ES-I3 (cell line): Measurements from ENCODE around the gene ELF5.

Source experiments
- H3K36me3 ChIP-seq: 2 replicates; pipeline ENCODE4 v1.6.1; 2013; ENCODE audit warnings: mild to moderate bottlenecking, low read length, control low read depth, moderate library complexity; ENCODE audit not compliant: insufficient read depth
- H3K4me1 ChIP-seq: 2 replicates; pipeline ENCODE4 v1.6.1; 2013; ENCODE audit warnings: mild to moderate bottlenecking, control low read depth, low read length; ENCODE audit not compliant: insufficient read depth
- H3K9ac ChIP-seq: 2 replicates; pipeline ENCODE4 v1.6.1; 2013; ENCODE audit warnings: low read depth, mild to moderate bottlenecking, low read length, moderate library complexity
- H3K9me3 ChIP-seq: 2 replicates; pipeline ENCODE4 v1.6.1; 2013; ENCODE audit warnings: mild to moderate bottlenecking, low read length, moderate library complexity; ENCODE audit not compliant: control insufficient read depth, insufficient read depth

Gene ELF5

DNA sequence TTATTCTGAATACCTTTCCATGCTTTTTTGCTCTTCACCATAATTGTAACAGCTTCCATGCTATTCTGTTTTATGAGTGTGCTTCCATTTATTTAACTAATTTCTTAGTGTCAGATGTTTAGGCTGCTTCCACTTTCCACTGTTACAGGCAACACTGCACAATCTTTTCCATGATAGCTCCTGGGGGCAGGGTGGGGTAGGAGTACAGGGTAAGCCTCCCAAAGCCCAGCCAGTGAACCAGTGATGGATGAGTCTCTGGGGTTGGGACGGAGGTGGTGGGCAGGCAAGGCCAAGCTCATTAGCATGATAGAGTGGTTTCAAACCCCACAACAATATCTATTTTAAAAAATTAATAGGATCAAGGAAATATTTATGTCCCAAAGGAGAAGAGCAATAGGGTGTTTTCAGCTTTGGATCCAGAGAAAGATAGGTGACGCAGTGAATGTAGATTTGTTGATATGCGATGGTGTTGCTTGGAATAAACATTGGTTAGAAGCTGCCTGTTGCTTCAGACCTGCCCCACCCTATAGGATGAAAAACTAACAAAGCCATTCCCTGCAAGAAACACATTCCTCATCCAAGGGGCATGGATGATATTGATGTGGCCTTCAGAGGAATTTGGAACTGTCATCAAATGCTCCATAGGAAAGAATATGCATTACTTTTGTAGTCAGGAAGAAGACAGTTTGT is 17.1 kb upstream of the ELF5 start:
- H3K9me3 ChIP-seq = no peaks in the 10 kb centered on the region
- no peaks in the 10 kb centered on the region for H3K4me1 ChIP-seq
- H3K36me3 ChIP-seq = no peaks in the 10 kb centered on the region
- H3K9ac ChIP-seq = no peak overlapping the region

DNA sequence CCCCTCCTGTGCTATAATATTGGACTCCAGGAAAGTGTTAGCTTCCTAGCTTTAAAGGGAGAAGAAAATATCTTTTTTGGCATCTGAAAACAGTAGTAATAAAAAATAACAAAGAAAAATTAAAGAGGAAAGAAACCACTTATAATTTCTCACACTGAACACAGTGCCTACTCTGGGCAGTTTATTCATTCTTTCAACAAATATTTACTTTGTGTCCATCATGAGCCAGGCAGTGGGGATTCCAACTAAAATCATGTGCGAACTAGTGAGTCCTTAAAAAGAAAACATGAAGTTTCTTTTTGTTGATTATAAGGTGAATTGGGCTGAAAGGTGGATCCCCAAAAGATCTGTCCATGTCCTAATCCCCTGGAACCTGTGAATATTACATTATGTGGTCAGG is 16.0 kb upstream of the ELF5 start:
- H3K4me1 ChIP-seq = no peaks in the 10 kb centered on the region
- no peaks in the 10 kb centered on the region for H3K36me3 ChIP-seq
- no peak overlapping the region for H3K9ac ChIP-seq
- H3K9me3 ChIP-seq = no peaks in the 10 kb centered on the region

DNA sequence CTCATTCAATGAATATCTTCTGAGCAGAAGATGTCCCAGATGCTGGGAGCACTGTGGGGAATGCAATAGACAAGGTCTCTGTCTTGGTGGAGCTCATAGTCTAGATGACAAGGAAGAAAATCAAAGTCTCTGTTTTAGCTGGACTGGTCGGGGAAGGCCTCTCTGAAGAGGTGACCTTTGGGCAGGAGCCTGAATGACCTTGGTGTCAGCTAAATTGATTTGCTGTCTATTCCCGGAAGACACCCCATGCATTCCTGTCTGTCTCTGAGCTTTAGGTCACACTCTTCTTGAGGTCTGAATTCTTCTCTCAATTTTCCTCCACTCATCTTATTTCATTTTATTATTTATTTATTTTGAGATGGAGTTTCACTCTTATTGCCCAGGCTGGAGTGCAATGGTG is 14.5 kb upstream of the ELF5 start:
- Histone ChIP-seq H3K36me3 (no peaks in the 10 kb centered on the region), H3K4me1 (no peaks in the 10 kb centered on the region), H3K9me3 (no peaks in the 10 kb centered on the region), H3K9ac (no peak overlapping the region)

DNA sequence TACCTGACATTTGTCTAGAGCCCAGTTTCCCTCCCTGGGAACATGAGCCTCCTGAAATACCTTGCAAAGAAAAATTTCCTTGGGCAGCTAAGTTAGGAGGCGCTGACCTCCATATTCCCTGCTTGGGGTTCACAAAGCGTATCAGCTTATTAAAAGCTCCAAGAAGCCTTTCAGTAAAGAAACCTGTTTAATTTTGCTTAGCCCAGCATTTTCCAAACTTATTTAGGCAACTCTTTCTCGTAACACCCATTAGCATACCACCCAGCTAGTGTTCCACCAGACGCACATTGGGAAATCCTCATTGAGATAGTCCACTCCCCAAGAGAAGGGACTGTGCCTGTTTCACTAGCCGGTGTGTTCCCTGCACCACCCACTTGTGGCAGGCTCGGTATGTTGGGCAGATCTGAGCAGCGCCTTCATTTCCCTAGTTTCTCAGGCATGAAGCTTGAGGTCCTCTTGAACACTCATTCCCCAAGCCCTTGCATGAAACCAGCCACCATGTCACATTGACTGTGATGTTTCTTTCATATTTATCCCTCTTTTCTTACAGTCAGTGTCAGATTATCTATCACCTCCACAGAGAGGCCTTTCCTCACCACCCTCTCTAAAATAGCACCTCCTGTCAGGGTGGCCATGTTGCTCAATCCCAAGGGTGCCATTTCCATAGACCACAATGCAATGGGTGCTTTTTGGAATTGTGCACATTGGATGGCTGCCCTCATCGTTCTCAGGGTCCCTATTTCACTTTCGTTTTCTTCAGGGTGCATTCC is 12.5 kb upstream of the ELF5 start:
- no peak overlapping the region for H3K9ac ChIP-seq
- H3K36me3 ChIP-seq = no peaks in the 10 kb centered on the region
- H3K9me3 ChIP-seq = no peaks in the 10 kb centered on the region
- H3K4me1 ChIP-seq = no peaks in the 10 kb centered on the region

DNA sequence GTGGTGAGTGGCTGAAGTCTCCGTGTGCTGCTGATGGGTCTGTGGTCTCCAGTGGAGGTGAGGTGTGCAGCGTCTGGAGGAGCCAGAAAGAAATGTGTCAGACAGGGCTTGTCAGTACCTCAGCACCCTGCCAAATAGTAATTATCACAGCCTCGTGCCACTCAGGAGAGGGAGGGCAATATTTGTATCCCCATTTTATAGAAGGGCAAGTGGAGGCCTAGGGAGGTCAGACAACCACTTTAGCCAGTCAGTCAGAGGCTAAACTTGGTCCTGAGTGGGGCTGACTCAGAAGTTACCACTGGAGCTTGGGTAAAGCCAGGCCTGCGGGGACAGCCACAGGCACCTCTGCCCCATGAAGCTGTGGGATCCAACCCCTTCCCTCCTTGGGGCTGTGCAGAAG is 11.5 kb upstream of the ELF5 start:
- Histone ChIP-seq H3K9me3 (no peaks in the 10 kb centered on the region), H3K36me3 (no peaks in the 10 kb centered on the region), H3K4me1 (no peaks in the 10 kb centered on the region), H3K9ac (no peak overlapping the region)

DNA sequence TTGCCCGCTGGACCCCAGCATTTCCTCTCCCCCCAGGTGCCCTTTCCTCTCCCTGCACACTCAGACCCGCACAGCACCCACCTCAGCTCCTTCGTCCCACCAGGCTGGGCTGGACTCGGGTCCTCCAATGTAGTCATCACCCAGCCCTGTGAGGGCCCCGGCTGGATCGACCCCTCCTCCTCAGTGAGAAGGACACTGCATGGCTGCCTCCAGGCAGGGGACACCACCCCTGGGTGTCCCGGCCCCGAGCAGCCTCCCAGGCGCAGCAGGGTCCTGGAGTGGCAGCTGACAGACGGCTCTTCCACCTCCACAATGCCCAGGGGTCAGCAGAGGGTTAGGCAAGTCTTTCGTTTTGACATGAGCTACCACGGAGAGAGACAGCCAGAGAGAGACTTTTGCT is 11.1 kb upstream of the ELF5 start:
- Histone ChIP-seq H3K4me1 (no peaks in the 10 kb centered on the region), H3K9me3 (no peaks in the 10 kb centered on the region), H3K36me3 (no peaks in the 10 kb centered on the region), H3K9ac (no peak overlapping the region)

DNA sequence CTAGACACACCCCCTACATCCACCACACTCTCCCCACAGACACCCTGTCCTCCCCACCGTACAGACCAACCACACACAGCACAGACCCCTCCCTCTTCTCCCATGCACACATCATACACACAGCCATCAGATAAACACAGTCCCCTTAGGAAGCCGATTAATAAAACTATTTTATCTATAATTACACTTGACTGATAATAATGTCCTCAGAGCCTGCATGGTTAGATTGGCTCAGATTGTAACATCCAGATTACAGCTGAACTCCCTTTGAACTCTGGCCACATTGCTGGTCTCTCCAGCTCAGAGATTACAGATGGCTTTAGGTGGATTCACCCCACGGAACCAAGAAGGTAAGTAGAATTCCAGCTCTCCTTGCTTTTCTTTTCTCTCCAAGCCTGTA is 9.5 kb upstream of the ELF5 start:
- no peaks in the 10 kb centered on the region for H3K36me3 ChIP-seq
- H3K9me3 ChIP-seq = no peaks in the 10 kb centered on the region
- H3K9ac ChIP-seq = no peak overlapping the region
- H3K4me1 ChIP-seq = no peaks in the 10 kb centered on the region

DNA sequence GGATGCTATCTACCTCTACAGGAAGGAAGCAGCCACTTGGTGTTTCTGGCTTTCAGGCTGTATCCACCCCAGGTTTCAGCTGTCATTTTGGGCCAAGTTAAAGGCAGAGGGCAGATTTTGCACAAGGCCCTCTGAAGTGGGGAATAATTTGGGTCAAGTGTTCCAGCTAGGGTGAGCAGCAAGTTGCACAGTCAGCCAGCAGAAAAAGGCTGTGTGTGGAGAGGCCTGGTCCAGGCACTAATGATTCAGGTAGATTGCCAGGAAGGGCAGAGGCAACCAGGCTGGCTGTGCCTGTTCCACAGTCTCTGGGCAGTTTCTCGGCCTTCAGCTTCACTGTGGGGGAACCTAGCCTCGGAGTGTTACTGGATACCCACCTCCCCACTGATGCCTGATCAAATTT is 8.6 kb upstream of the ELF5 start:
- Histone ChIP-seq H3K4me1 (no peaks in the 10 kb centered on the region), H3K9me3 (no peaks in the 10 kb centered on the region), H3K36me3 (no peaks in the 10 kb centered on the region), H3K9ac (no peak overlapping the region)

DNA sequence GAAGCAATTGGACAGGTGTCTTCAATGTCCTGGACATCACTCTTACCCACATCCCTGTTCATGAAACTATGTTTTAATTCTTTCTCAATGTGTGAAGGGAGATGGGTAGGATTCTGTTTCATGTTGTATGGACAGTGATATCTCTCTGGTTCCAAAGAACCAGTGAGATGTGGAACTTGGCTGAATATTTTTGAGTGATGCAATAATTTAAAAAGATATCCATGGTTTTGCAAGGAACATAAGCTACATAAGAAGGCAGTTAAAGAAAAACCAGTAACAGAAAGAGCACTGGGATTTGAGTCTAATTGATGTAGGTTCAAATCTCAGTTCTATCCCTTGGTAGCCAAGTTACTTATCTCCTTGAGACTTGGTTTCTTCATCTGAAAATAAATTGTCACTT is 7.7 kb upstream of the ELF5 start:
- no peaks in the 10 kb centered on the region for H3K4me1 ChIP-seq
- no peaks in the 10 kb centered on the region for H3K9me3 ChIP-seq
- H3K36me3 ChIP-seq = no peaks in the 10 kb centered on the region
- H3K9ac ChIP-seq = no peak overlapping the region

DNA sequence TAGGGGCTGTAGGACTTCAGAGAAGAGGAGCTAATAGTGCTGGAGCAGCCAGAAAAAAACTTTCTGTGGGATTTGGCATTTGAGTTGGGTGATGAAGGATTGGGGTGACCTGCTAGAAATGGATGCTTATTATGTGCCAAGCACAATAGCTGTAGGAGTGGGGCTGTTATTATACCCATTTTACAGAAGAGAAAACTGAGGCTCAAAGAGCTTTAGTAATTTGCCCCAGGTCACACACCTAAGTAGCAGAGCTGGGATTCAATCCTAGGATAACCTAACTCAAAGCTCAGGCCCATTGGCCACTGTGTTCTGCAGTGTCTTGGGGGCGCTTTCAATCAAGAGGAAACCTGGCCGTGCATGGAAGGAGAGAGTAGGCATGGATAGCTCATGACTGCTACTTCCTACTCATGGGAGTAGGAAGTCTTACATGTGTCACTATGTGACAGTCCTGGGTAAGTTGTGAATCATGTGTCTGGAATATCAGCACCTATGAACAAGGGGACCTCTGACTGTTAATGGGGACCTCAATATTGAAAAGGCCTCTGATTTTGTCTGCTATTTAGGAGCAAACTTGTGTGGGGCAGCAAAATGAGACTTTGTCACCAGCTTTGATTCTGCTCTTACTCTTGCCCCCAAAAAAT is 6.1 kb upstream of the ELF5 start:
- Histone ChIP-seq H3K4me1 (no peaks in the 10 kb centered on the region), H3K9me3 (no peaks in the 10 kb centered on the region), H3K9ac (no peak overlapping the region), H3K36me3 (no peaks in the 10 kb centered on the region)

DNA sequence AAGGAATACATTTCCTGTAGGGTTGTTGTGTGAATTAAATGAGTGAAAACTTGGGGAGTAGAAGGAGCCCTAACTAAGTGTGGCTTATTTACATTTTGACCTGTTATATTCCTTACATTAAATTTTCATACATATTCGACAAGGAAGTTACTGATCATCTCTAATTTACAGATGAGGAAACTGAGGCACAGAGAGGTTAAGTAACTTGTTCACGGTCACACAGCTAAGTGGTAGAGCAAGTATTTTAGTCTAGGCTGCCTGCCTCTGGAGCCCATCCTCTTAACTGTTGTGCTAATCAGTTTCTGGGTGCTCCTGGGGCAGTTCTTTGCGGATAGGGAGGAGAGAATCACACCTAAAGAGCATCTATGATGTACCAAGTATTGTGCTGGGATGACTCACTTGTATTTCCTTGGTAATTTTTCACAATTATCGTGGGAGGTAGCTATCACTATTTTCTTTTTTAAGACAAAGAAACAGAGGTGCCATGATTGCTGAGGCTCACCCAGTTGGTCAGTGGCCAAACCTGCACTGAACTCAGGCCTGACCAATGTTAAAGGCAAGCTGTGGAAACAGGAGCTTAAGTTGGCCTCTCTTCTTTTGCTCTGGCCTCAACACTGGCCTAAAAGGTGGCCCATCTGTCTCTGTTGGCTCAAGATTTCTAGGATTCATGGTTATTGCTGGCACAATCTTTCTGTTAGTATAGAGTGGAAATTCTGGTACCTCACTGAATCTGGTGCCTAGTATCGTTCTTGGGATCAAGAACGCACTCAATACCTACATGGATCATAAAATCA is 2.9 kb upstream of the ELF5 start:
- H3K9ac ChIP-seq = no peak overlapping the region
- H3K36me3 ChIP-seq = no peaks in the 10 kb centered on the region
- H3K9me3 ChIP-seq = no peaks in the 10 kb centered on the region
- H3K4me1 ChIP-seq = no peaks in the 10 kb centered on the region; the same call in 1 of the 2 replicates

DNA sequence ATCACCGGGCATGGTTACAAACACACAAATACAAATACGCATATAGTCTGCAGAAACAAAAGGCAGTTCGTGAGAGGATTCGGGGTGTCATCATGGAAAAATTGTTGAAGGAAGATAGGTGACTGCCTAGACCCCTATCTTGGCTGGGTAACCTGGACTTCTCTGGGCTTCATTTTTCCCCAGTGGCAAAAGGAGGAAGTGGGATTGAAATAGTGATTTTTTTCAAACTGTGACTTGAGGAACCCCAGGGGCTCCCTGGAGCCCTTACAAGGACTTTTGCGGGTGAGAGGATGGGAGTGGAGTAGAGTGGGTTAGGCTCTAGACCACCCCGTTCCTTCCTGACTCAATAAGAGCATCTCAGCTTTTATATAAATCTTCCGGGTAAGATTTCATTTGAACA is 1.0 kb upstream of the ELF5 start:
- Histone ChIP-seq H3K9ac (no peak overlapping the region), H3K4me1 (no peaks in the 10 kb centered on the region; the same call in 1 of the 2 replicates), H3K9me3 (no peaks in the 10 kb centered on the region), H3K36me3 (no peaks in the 10 kb centered on the region)

DNA sequence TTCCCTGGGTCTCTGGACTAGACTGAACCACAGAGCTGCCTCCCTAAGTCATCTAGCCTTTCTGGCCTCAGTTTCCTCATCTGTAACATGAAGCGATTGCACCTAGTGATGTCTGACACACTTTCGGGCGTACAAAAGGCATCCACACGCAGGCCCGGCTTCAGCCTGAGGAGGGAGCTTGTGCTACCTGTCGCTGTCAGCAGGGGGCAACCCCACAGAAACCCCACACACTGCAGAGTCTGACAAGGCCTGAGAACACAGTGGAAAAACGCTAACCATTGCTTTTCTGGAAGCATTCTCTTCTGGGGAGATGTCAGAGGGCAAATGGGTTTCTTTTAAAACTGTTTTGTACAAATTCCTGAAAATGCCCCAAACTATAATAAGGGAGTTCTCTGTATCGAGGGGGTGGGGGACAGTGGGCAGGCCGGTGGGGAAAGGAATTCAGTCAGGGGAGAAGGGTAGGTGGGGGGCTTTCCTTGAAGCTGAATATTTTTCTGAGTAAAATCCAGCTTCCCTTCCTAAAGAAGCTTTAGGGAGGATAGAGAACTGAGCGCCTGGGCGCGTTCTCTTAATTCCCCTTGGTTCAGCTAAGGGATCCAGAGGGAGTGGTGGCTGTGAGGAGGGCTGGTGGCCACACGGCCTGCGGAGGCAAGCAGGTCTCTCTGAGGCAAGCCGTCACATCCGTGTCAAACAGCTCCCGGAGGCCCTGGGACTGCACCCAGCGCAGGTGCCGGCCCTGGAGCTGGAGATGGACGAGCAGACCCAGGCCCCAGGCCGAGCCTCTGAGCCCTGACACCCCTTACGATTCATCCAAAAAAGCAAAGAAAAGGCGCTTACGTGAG is 533 bp downstream of the ELF5 start:
- Histone ChIP-seq H3K9me3 (no peaks in the 10 kb centered on the region), H3K4me1 (no peaks in the 10 kb centered on the region; the same call in 1 of the 2 replicates), H3K36me3 (no peaks in the 10 kb centered on the region), H3K9ac (no peak overlapping the region)

DNA sequence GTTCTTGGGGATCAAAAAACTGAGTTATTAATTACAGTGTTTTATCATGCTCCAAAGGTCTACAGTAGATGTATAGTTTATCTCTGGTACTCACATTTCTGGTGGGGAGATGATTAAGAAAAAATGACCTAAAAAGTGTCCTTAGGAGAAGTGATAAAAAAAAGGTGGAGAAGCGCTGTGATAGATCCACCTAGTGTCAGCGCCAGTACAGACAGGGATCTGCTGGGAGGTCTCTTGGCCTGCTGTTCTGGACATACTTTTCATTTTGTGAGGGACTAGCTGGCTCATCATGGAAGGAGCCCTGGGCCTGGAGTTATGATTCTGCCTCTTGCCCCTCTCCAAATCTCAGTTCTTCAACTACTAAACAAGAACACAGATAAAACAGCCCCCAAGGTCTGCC is 2.9 kb downstream of the ELF5 start:
- Histone ChIP-seq H3K36me3 (no peaks in the 10 kb centered on the region), H3K9me3 (no peaks in the 10 kb centered on the region), H3K4me1 (no peaks in the 10 kb centered on the region; the same call in 1 of the 2 replicates), H3K9ac (no peak overlapping the region)
